SH-SY5Y (cell line): ENCODE results near the gene DRP2.

Experiments used
- GATA2 ChIP-seq: IDR thresholded peaks from 2 replicates; pipeline ENCODE4 v1.6.1; 2011; ENCODE audit warnings: mild to moderate bottlenecking, low read depth, low read length
- GATA3 ChIP-seq: IDR thresholded peaks from 2 replicates; pipeline ENCODE4 v1.6.1; 2011; ENCODE audit warnings: low read depth, mild to moderate bottlenecking, low read length, moderate library complexity

DNA sequence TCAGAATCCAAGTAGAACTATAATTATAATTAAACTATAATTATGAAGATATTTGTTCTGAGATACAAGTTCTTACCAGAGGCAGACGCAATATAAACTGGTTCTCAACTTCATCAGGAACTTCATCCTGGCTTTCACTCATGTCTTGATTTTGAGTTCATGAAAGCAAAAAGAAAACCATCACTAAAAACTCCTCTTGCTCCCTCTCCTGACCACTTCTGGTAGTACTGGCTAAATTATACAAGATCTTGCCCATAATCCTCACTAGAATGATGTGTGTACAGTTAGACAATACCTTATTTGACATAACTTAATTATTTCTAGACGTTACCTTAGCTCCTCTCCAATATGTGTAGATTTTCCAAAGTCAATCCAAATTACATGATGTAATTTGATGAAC, 67.8 kb downstream of the DRP2 start:
- TF ChIP-seq GATA2 = no peak
- no peak for TF ChIP-seq GATA3
